Measurements from ENCODE around the gene NDUFAF3. TPM values are rescaled to one million over a fixed set of nuclear protein-coding genes. Genes with fewer than 3 reads are reported as not detected.

The NDUFAF3 gene
- total and polyA plus RNA-seq, 10 of the 15 experiments (the other 5 are each of a cell fraction or from before 2014, with no cell fraction given), result 25.4 to 228 (median 63.9) TPM

- H3K9me3 ChIP-seq (replicated peaks; ENCODE audit: control insufficient read depth, insufficient read depth, low read length), result no peaks in the 10 kb centered on the region
- H3K4me1 ChIP-seq (ENCODE audit: control insufficient read depth, insufficient read depth, low read length), result peaks cover 3% of the 10 kb centered on the region
- no peak for FAIRE-seq
- H3K79me2 ChIP-seq (ENCODE audit: control insufficient read depth, insufficient read depth, low read length), result no peaks in the 10 kb centered on the region; the same call in 1 of the 2 replicates
- no peaks in the 10 kb centered on the region for H4K20me1 ChIP-seq (ENCODE audit: control insufficient read depth, insufficient read depth)
- ChIA-PET SMC1A (ENCODE audit: uncharacterized antibody, unreplicated experiment) (no interaction called here), RAD21 (ENCODE audit: unreplicated experiment) (no interaction called here), POLR2A (interaction anchor here (0.5 kb wide), 1 partner anchor 260 kb away, joined by 5 read pairs; no protein-coding TSS in a partner anchor), CTCF (no interaction called here)
- DNase-seq (ENCODE audit: low read depth, low spot score), result no peak
- WGBS (ENCODE audit: insufficient coverage, insufficient replicate concordance, low lambda C conversion rate, missing lambda C conversion rate), result 97% methylated on average over 6 of the region's 6 CpGs
- intact Hi-C loops (cut with micrococcal nuclease; ENCODE audit: unreplicated experiment) (no loop called here), in situ Hi-C loops (cut with MboI) (no loop called here)
- no TSS peak for BruUV-seq (replicated peaks)
- H3K4me3 ChIP-seq, result no peak overlapping the region
- H3K27ac ChIP-seq (ENCODE audit: control insufficient read depth, insufficient read depth), result no peak overlapping the region
- TF ChIP-seq ATF2 (IDR thresholded peaks at IDR 0.05; ENCODE audit: low read length), result no peak
- peak; percentile 32; the same call in 1 of the 3 replicates for ATAC-seq
- H3K9ac ChIP-seq (ENCODE audit: control insufficient read depth, insufficient read depth, low read length), result no peak overlapping the region
- H3K27me3 ChIP-seq (replicated peaks in 1 of 2; ENCODE audit: control insufficient read depth in 2 of 2, insufficient read depth in 2 of 2, low read length in 1 of 2), result no peaks in the 10 kb centered on the region
- H3K36me3 ChIP-seq (ENCODE audit: control insufficient read depth in 2 of 2, insufficient read depth in 2 of 2, low read length in 1 of 2), result no peaks in the 10 kb centered on the region
- H3K4me2 ChIP-seq (ENCODE audit: control insufficient read depth, insufficient read depth), result no peak overlapping the region
- no peak overlapping the region for H2AFZ ChIP-seq (ENCODE audit: control insufficient read depth, low read depth, low read length)
These were observed 20.8 kb upstream of the NDUFAF3 start for GRCh38 chr3:49001155-49001554.

- 90% methylated on average over 16 of the region's 16 CpGs for WGBS (ENCODE audit: insufficient coverage, insufficient replicate concordance, low lambda C conversion rate, missing lambda C conversion rate)
- POLR2A ChIA-PET, result interaction anchor here (1.0 to 3.7 kb wide), 2 partner anchors 17 to 466 kb away, joined by 5 to 69 read pairs; partner anchors contain the start of genes DAG1 and NDUFAF3
These were observed 17.3 kb upstream of the NDUFAF3 start for GRCh38 chr3:49004352-49005302.

More at GRCh38 chr3:49004352-49005302, 17.3 kb upstream of the NDUFAF3 start:
- in situ Hi-C loops (cut with MboI), result no loop called here
- H3K9me3 ChIP-seq (replicated peaks; ENCODE audit: control insufficient read depth, insufficient read depth, low read length), result no peaks in the 10 kb centered on the region
- ChIA-PET RAD21 (ENCODE audit: unreplicated experiment) (interaction anchor here (1.1 kb wide), 1 partner anchor 16 kb away, joined by 3 read pairs; no protein-coding TSS in a partner anchor), CTCF (interaction anchor here (5.5 kb wide), 1 partner anchor 15 kb away, joined by 123 read pairs; the partner anchor contains the start of gene P4HTM), SMC1A (ENCODE audit: uncharacterized antibody, unreplicated experiment) (no interaction called here)
- FAIRE-seq (no peak), ATAC-seq (no peak), DNase-seq (ENCODE audit: low read depth, low spot score) (no peak)
- H3K79me2 ChIP-seq (ENCODE audit: control insufficient read depth, insufficient read depth, low read length), result peaks cover 22% of the 10 kb centered on the region
- no peaks in the 10 kb centered on the region for H3K36me3 ChIP-seq (ENCODE audit: control insufficient read depth in 2 of 2, insufficient read depth in 2 of 2, low read length in 1 of 2)
- BruUV-seq (replicated peaks), result no TSS peak
- no peaks in the 10 kb centered on the region for H3K27me3 ChIP-seq (replicated peaks in 1 of 2; ENCODE audit: control insufficient read depth in 2 of 2, insufficient read depth in 2 of 2, low read length in 1 of 2)
- no peak overlapping the region for H3K9ac ChIP-seq (ENCODE audit: control insufficient read depth, insufficient read depth, low read length)
- peaks cover 16% of the 10 kb centered on the region for H3K4me1 ChIP-seq (ENCODE audit: control insufficient read depth, insufficient read depth, low read length)
- H2AFZ ChIP-seq (ENCODE audit: control insufficient read depth, low read depth, low read length), result no peak overlapping the region
- intact Hi-C loops (cut with micrococcal nuclease; ENCODE audit: unreplicated experiment), result no loop called here
- TF ChIP-seq ZNF622 (IDR thresholded peaks at IDR 0.05) (no peak), CBFB (IDR thresholded peaks at IDR 0.05; ENCODE audit: low read depth) (no peak), RELB (IDR thresholded peaks at IDR 0.05; ENCODE audit: low read depth) (no peak), SUPT20H (IDR thresholded peaks at IDR 0.05; ENCODE audit: borderline replicate concordance, control insufficient read depth, low read depth, low read length) (no peak), SUZ12 (IDR thresholded peaks at IDR 0.05; ENCODE audit: unreplicated experiment) (no peak), POLR2A (IDR thresholded peaks at IDR 0.05; ENCODE audit: low read depth, low read length) (no peak), EZH2 (IDR thresholded peaks at IDR 0.05; ENCODE audit: borderline replicate concordance, control insufficient read depth, low read depth, low read length) (no peak), MAX (IDR thresholded peaks at IDR 0.05; ENCODE audit: low read depth, low read length) (no peak)
- H4K20me1 ChIP-seq (ENCODE audit: control insufficient read depth, insufficient read depth), result peaks cover 5% of the 10 kb centered on the region; the same call in 1 of the 2 replicates
- H3K27ac ChIP-seq (ENCODE audit: control insufficient read depth, insufficient read depth), result no peak overlapping the region
- no peak overlapping the region for H3K4me2 ChIP-seq (ENCODE audit: control insufficient read depth, insufficient read depth)
- no peak overlapping the region for H3K4me3 ChIP-seq

Data from GM12878 (cell line).